BLaER1 (cell line): ENCODE measurements around the gene NAA40.
"Not testable (repeated sequence)": the region's sequence is repeated elsewhere in the genome, so short reads cannot be mapped to it uniquely, and the experiment has no call there.

Experiments
- H3K27ac ChIP-seq: shearing (Covaris generic); formaldehyde crosslinking; 2 replicates; pipeline ENCODE4 v1.8.1; 2022
- H3K27me3 ChIP-seq: shearing (Covaris generic); formaldehyde crosslinking; 2 replicates; pipeline ENCODE4 v1.8.1; 2022
- H3K36me3 ChIP-seq: shearing (Covaris generic); formaldehyde crosslinking; 2 replicates; pipeline ENCODE4 v1.8.1; 2022
- H3K4me1 ChIP-seq: shearing (Covaris generic); formaldehyde crosslinking; 2 replicates; pipeline ENCODE4 v1.8.1; 2022
- H3K4me2 ChIP-seq: shearing (Covaris generic); formaldehyde crosslinking; 2 replicates; pipeline ENCODE4 v1.8.1; 2022
- H3K4me3 ChIP-seq: shearing (Covaris generic); formaldehyde crosslinking; 2 replicates; pipeline ENCODE4 v1.8.1; 2022
- H3K9ac ChIP-seq: shearing (Covaris generic); formaldehyde crosslinking; 2 replicates; pipeline ENCODE4 v1.8.1; 2022
- H3K9me3 ChIP-seq: shearing (Covaris generic); formaldehyde crosslinking; 2 replicates; pipeline ENCODE4 v1.8.1; 2022
- H4K20me1 ChIP-seq: shearing (Covaris generic); formaldehyde crosslinking; 2 replicates; pipeline ENCODE4 v1.8.1; 2022
- Cebpa-rat ChIP-seq: shearing (Covaris generic); IDR thresholded peaks from 2 replicates; pipeline ENCODE4 v1.8.1; 2022

Gene NAA40

DNA sequence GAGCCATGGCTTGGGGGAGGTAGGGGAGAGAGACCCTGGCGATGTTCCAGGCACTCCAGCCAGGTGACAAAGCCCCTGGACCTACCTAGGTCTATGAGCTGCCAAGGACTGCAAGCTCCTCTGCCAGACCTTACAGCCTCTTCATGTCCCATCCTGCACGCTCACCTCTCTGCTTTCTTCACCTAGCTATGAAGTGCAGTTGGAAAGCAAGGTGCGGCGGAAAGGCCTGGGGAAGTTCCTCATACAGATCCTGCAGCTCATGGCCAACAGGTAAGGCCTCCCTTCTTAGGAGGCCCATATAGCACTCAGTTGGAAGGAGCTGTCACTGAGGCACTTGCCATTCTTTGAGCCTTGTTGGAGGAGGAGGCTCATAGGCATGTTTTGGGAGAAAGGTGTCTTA is 13.8 kb downstream of the NAA40 start:
- Histone ChIP-seq H4K20me1 (peaks cover 15% of the 10 kb centered on the region; the same call in 1 of the 2 replicates), H3K36me3 (peaks cover 86% of the 10 kb centered on the region), H3K9ac (peak overlapping the region; percentile 65; the same call in 1 of the 2 replicates), H3K9me3 (no peaks in the 10 kb centered on the region), H3K27ac (peak overlapping the region; percentile 68), H3K4me1 (peaks cover 38% of the 10 kb centered on the region), H3K4me2 (peak overlapping the region; percentile 84), H3K27me3 (no peaks in the 10 kb centered on the region), H3K4me3 (no peak overlapping the region)
- no peak for TF ChIP-seq Cebpa-rat

DNA sequence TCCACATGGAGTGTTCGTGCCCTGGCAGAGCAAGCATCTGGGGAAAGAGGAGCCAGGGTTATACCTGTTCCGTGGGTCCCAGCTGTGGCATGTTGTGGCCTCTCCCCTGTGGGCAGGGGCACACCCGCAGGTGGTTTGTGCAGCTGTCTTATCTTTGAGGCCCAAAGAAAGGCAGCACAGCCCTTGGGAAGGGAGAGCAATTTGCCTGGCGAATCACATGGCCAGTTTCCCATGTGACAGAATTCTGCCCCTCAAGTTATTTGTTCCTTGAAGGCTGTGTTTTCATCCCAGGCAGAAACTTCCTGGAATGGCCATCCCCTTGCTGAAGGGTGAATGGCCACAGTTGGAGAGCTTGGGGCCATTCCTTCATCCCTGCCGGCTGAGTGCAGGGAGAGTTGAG is 19.2 kb downstream of the NAA40 start:
- peaks cover 65% of the 10 kb centered on the region for H3K36me3 ChIP-seq
- no peak overlapping the region for H3K27ac ChIP-seq
- no peaks in the 10 kb centered on the region for H3K27me3 ChIP-seq
- no peak overlapping the region for H3K9ac ChIP-seq
- H3K4me2 ChIP-seq = no peak overlapping the region
- no peaks in the 10 kb centered on the region for H4K20me1 ChIP-seq
- H3K9me3 ChIP-seq = no peaks in the 10 kb centered on the region
- H3K4me3 ChIP-seq = no peak overlapping the region
- TF ChIP-seq Cebpa-rat = no peak
- H3K4me1 ChIP-seq = peaks cover 42% of the 10 kb centered on the region

DNA sequence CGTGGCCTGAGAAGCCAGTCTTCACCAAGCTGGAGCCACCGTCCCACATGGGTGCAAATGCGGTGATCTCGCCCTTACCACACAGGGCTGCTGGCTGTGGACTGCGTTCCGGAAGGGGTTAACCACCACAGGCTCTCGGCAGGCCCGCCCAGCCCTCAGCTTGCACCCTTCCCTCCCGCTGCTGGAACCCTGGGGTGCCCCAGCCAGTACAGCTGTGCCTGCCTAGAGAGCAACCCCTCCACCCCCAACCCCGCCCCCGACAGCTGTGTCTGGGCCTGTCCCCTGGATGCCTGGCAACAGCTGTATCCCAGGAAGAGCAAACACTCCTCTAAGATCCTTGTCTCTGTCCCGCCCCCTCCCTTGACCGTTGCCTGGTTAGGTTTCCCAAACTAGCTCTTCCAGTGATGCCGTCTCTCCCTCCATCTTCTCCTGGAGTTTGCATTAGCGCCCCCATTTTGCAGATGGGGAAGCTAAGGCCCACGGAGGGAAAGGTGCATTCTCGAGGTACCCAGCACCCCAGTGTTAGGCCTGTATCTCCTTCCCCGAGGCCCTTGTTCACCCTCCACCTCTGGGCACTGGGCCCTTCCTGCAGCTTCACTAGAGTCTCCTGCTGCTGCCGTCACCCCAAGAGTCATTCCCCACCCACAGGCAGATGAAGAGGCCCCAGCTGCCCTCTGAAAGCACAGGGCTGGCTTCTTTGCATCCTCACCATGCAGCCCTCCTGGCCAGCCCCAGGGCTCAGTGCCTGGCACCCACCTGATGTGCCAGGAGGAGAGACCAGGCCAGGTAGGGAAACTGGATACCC is 23.0 kb downstream of the NAA40 start:
- Histone ChIP-seq H4K20me1 (no peaks in the 10 kb centered on the region), H3K4me3 (no peak overlapping the region), H3K27ac (no peak overlapping the region), H3K36me3 (peaks cover 28% of the 10 kb centered on the region), H3K4me2 (no peak overlapping the region), H3K9me3 (no peaks in the 10 kb centered on the region), H3K4me1 (peaks cover 51% of the 10 kb centered on the region), H3K27me3 (no peaks in the 10 kb centered on the region), H3K9ac (no peak overlapping the region)
- TF ChIP-seq Cebpa-rat = no peak

GRCh38 chr11:63963895-63964294 is 25.1 kb downstream of the NAA40 start:
- H3K4me3 ChIP-seq, H3K9me3 ChIP-seq, H3K27me3 ChIP-seq, H4K20me1 ChIP-seq, H3K27ac ChIP-seq, H3K36me3 ChIP-seq, H3K9ac ChIP-seq: not testable (repeated sequence)
- peak overlapping the region; percentile 55 for H3K4me2 ChIP-seq
- peaks cover 41% of the 10 kb centered on the region for H3K4me1 ChIP-seq

- H3K4me3 ChIP-seq = no peak overlapping the region
- TF ChIP-seq Cebpa-rat = no peak
- no peaks in the 10 kb centered on the region for H4K20me1 ChIP-seq
- no peaks in the 10 kb centered on the region for H3K36me3 ChIP-seq
- H3K27me3 ChIP-seq = no peaks in the 10 kb centered on the region
- no peak overlapping the region for H3K9ac ChIP-seq
- no peak overlapping the region for H3K27ac ChIP-seq
- peaks cover 42% of the 10 kb centered on the region for H3K4me1 ChIP-seq
- H3K9me3 ChIP-seq = no peaks in the 10 kb centered on the region
- H3K4me2 ChIP-seq = no peak overlapping the region
These were observed 27.6 kb downstream of the NAA40 start for GRCh38 chr11:63966444-63966843.

- Histone ChIP-seq H3K4me3 (no peak overlapping the region), H3K27ac (no peak overlapping the region), H3K9ac (no peak overlapping the region), H3K4me1 (peaks cover 15% of the 10 kb centered on the region), H3K27me3 (no peaks in the 10 kb centered on the region), H3K36me3 (no peaks in the 10 kb centered on the region), H3K9me3 (no peaks in the 10 kb centered on the region), H3K4me2 (no peak overlapping the region), H4K20me1 (no peaks in the 10 kb centered on the region)
- TF ChIP-seq Cebpa-rat = no peak
These were observed 30.7 kb downstream of the NAA40 start for GRCh38 chr11:63969461-63969860.

GRCh38 chr11:63970902-63971301 is 32.1 kb downstream of the NAA40 start:
- Histone ChIP-seq H3K27me3 (no peaks in the 10 kb centered on the region), H3K4me1 (peaks cover 15% of the 10 kb centered on the region), H3K4me3 (no peak overlapping the region), H3K36me3 (peaks cover under 1% of the 10 kb centered on the region; the same call in 1 of the 2 replicates), H3K4me2 (no peak overlapping the region), H3K27ac (no peak overlapping the region), H3K9ac (no peak overlapping the region), H4K20me1 (peaks cover 4% of the 10 kb centered on the region; the same call in 1 of the 2 replicates), H3K9me3 (no peaks in the 10 kb centered on the region)
- TF ChIP-seq Cebpa-rat = no peak

GRCh38 chr11:63973912-63974258 is 35.1 kb downstream of the NAA40 start:
- not testable (repeated sequence) for H3K27me3 ChIP-seq, H3K9ac ChIP-seq, H3K9me3 ChIP-seq
- H3K4me3 ChIP-seq = peak overlapping the region; percentile 84
- H4K20me1 ChIP-seq = peaks cover 18% of the 10 kb centered on the region; the same call in 1 of the 2 replicates
- H3K36me3 ChIP-seq = peaks cover 22% of the 10 kb centered on the region
- H3K27ac ChIP-seq = peak overlapping the region; percentile 97; the same call in 1 of the 2 replicates
- H3K4me2 ChIP-seq = peak overlapping the region; percentile 69
- H3K4me1 ChIP-seq = peaks cover 34% of the 10 kb centered on the region

GRCh38 chr11:63974259-63975143 is 35.7 kb downstream of the NAA40 start, which contains the start of gene COX8A:
Gene COX8A (plus strand): TSS chr11:63974620. CDS start chr11:63974681, 61 bp downstream.
- H3K9ac ChIP-seq = peak within 1 kb of the TSS; percentile 99
- H3K27ac ChIP-seq = peak within 1 kb of the TSS; percentile 97
- no peaks in the 10 kb centered on the region for H3K27me3 ChIP-seq
- H3K36me3 ChIP-seq = peaks cover 28% of the 10 kb centered on the region
- peak within 1 kb of the TSS; percentile 88 for H3K4me2 ChIP-seq
- peak; percentile 58; the same call in 1 of the 2 replicates for TF ChIP-seq Cebpa-rat
- H4K20me1 ChIP-seq = peaks cover 18% of the 10 kb centered on the region; the same call in 1 of the 2 replicates
- H3K9me3 ChIP-seq = no peaks in the 10 kb centered on the region
- peak within 1 kb of the TSS; percentile 84 for H3K4me3 ChIP-seq
- H3K4me1 ChIP-seq = peaks cover 34% of the 10 kb centered on the region
